IPS-20b (cell line): Measurements from ENCODE around the gene SERPINA10.
"Not testable (repeated sequence)": the region's sequence is repeated elsewhere in the genome, so short reads cannot be mapped to it uniquely, and the experiment has no call there.

Experiments used
- H3K27ac ChIP-seq: one replicate; pipeline ENCODE4 v1.5.1; 2013; ENCODE audit warnings: low read length
- H3K27me3 ChIP-seq: 2 replicates; pipeline ENCODE4 v1.6.1; 2013; ENCODE audit warnings: mild to moderate bottlenecking, low read length, inconsistent platforms; ENCODE audit not compliant: insufficient read depth
- H3K36me3 ChIP-seq: 2 replicates; pipeline ENCODE4 v1.6.1; 2013; ENCODE audit warnings: low read depth, mild to moderate bottlenecking, inconsistent platforms, low read length, moderate library complexity; ENCODE audit not compliant: insufficient read depth
- H3K4me1 ChIP-seq: 2 replicates; pipeline ENCODE4 v1.6.1; 2013; ENCODE audit warnings: mild to moderate bottlenecking, control low read depth, inconsistent platforms, low read length, moderate library complexity; ENCODE audit not compliant: insufficient read depth
- H3K4me3 ChIP-seq: 2 replicates; pipeline ENCODE4 v1.5.1; 2013; ENCODE audit warnings: mild to moderate bottlenecking, low read length, inconsistent platforms
- H3K9ac ChIP-seq: 2 replicates; pipeline ENCODE4 v1.6.1; 2013; ENCODE audit warnings: low read depth, mild to moderate bottlenecking, inconsistent platforms, low read length, moderate library complexity
- H3K9me3 ChIP-seq: 2 replicates; pipeline ENCODE4 v1.6.1; 2013; ENCODE audit warnings: mild to moderate bottlenecking, low read depth, low read length, inconsistent platforms; ENCODE audit not compliant: insufficient read depth

SERPINA10 gene

DNA sequence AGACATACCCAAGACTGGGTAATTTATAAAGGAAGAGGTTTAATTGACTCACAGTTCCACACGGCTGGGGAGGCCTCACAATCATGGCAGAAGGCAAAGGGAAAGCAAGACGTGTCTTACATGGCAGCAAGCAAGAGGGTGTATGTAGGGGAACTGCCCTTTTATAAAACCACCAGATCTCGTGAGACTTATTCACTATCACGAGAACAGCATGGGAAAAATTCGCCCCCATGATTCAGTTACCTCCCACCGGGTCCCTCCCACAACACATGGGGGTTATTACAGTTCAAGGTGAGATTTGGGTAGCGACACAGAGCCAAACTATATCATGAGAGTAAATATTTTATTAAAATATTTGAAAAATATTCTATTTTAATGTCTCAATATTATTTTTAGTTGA lies 24.5 kb downstream of the SERPINA10 start:
- H3K27ac ChIP-seq, H3K27me3 ChIP-seq, H3K9ac ChIP-seq, H3K36me3 ChIP-seq, H3K4me1 ChIP-seq, H3K9me3 ChIP-seq, H3K4me3 ChIP-seq: not testable (repeated sequence)

DNA sequence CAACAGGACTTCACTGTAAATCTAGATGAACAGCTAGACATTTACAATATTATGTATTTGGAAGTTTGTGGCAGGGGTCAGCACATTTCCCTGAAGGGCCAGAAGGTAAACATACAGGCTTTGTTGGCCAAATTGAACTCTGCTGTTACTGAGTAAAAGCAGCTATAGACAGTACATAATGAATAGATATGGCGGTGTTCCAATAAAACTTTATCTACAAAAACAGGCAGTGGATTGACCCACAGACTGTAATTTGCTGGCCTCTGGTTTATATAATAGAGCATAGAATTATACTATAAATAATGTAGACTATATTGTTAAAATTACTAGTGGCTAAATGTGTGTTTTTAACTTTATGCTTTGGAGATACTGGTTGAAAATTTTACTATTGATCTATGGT lies 25.7 kb downstream of the SERPINA10 start:
- no peak overlapping the region for H3K9ac ChIP-seq
- no peak overlapping the region for H3K4me3 ChIP-seq
- H3K36me3 ChIP-seq = peaks cover 6% of the 10 kb centered on the region; the same call in 1 of the 2 replicates
- no peaks in the 10 kb centered on the region; the same call in 1 of the 2 replicates for H3K9me3 ChIP-seq
- H3K4me1 ChIP-seq = no peaks in the 10 kb centered on the region
- H3K27me3 ChIP-seq = no peaks in the 10 kb centered on the region
- H3K27ac ChIP-seq = no peak overlapping the region

DNA sequence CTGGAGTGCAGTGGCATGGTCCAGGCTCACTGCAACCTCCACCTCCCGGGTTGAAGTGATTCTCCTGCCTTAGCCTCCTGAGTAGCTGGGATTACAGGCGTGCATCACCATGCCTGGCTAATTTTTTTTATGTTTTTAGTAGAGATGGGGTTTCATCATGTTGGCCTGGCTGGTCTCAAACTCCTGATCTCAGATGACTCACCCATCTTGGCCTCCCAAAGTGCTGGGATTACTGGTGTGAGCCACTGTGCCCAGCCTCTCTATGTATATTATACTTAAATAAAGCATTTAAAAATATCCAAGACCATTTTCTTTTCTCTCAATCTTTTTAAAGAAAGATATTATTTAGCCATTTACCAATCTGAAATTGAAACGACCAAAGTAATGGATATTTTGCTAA lies 28.9 kb downstream of the SERPINA10 start:
- H3K27me3 ChIP-seq, H3K9ac ChIP-seq, H3K27ac ChIP-seq, H3K4me3 ChIP-seq, H3K9me3 ChIP-seq, H3K4me1 ChIP-seq: not testable (repeated sequence)
- H3K36me3 ChIP-seq = peaks cover 13% of the 10 kb centered on the region

GRCh38 chr14:94244182-94244581 lies 48.9 kb downstream of the SERPINA10 start:
- H3K27me3 ChIP-seq = no peaks in the 10 kb centered on the region
- no peak overlapping the region for H3K9ac ChIP-seq
- H3K4me3 ChIP-seq = no peak overlapping the region
- H3K36me3 ChIP-seq = peaks cover 22% of the 10 kb centered on the region; the same call in 1 of the 2 replicates
- H3K27ac ChIP-seq = no peak overlapping the region
- H3K4me1 ChIP-seq = no peaks in the 10 kb centered on the region
- H3K9me3 ChIP-seq = no peaks in the 10 kb centered on the region

- Histone ChIP-seq H3K9me3 (no peaks in the 10 kb centered on the region), H3K27ac (no peak overlapping the region), H3K4me3 (no peak overlapping the region), H3K9ac (no peak overlapping the region), H3K27me3 (no peaks in the 10 kb centered on the region), H3K36me3 (peaks cover 13% of the 10 kb centered on the region; the same call in 1 of the 2 replicates), H3K4me1 (no peaks in the 10 kb centered on the region)
These were observed 53.7 kb downstream of the SERPINA10 start for GRCh38 chr14:94239406-94239805.

DNA sequence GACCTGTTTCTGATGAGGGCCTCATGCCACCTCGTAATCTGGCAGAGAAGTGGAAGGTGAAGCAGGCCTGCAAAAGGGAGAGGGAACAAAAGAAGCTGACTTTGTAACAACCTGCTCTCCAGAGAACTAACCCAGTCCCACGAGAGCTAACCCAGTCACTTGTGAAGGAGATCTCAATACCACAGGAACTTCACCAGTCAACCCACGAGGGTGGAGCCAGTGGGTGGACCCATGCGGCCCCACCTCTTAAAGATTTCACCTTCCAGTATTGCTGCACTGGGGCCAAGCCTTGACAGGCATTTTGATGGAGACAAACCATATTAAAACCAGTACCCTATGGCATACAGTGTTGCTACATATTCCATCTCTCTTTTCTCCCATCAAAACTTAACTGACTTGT lies 55.1 kb downstream of the SERPINA10 start:
- Histone ChIP-seq H3K9me3 (no peaks in the 10 kb centered on the region), H3K4me3 (no peak overlapping the region), H3K36me3 (peaks cover 13% of the 10 kb centered on the region; the same call in 1 of the 2 replicates), H3K4me1 (no peaks in the 10 kb centered on the region), H3K27me3 (no peaks in the 10 kb centered on the region), H3K9ac (no peak overlapping the region), H3K27ac (no peak overlapping the region)

DNA sequence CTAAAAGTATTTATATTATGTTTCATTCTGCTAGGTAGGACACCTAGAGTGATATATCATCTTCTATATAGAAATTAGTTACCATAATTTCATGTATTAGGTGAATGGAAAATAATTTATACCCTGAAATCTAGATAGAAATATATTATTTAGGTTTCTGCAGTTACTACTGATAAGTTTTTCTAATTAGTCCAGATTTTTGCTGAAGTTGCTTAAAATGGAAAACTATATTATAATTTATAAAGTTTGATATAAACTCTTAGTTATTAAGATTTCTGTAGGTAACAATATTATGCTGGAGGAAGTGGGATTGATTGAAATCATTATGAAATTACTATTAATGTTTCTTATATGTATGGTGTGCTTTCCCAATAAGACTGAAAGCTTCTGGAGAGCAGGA lies 56.0 kb downstream of the SERPINA10 start:
- Histone ChIP-seq H3K4me3 (no peak overlapping the region), H3K27me3 (no peaks in the 10 kb centered on the region), H3K9me3 (no peaks in the 10 kb centered on the region)

More for the DNA sequence above, 56.0 kb downstream of the SERPINA10 start:
- Histone ChIP-seq H3K36me3 (peaks cover 13% of the 10 kb centered on the region; the same call in 1 of the 2 replicates), H3K27ac (no peak overlapping the region), H3K9ac (no peak overlapping the region), H3K4me1 (no peaks in the 10 kb centered on the region)
